ENCODE measurements around the gene CASD1.

CASD1 gene

DNA sequence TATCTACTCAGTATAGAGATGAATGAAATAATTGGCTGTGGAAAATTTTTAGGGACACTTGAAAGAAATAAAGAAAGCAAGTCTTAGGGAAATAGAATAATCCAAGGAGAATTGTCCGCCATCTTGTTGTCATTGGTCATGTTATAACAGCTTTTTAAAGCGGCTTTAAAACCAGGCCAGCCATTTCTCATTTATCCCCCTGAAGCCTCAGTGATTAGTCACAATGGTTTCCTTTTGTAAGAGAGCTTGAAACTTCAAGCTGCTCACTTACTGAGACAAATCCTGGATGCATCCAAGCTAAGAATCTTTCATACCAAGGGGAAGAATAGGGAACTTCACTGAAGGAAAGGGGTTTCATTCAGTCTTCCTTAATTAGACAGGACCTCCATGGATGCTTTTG lies 78.5 kb downstream of the CASD1 start:
- no peak for DNase-seq (ENCODE audit: low read depth in 2 of 2)
- TF ChIP-seq, protein P1, sequence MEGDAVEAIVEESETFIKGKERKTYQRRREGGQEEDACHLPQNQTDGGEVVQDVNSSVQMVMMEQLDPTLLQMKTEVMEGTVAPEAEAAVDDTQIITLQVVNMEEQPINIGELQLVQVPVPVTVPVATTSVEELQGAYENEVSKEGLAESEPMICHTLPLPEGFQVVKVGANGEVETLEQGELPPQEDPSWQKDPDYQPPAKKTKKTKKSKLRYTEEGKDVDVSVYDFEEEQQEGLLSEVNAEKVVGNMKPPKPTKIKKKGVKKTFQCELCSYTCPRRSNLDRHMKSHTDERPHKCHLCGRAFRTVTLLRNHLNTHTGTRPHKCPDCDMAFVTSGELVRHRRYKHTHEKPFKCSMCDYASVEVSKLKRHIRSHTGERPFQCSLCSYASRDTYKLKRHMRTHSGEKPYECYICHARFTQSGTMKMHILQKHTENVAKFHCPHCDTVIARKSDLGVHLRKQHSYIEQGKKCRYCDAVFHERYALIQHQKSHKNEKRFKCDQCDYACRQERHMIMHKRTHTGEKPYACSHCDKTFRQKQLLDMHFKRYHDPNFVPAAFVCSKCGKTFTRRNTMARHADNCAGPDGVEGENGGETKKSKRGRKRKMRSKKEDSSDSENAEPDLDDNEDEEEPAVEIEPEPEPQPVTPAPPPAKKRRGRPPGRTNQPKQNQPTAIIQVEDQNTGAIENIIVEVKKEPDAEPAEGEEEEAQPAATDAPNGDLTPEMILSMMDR (IDR thresholded peaks at IDR 0.05; ENCODE audit: low read depth, low read length): no peak
- H3K4me3 ChIP-seq (replicated peaks in 1 of 2; ENCODE audit: low read depth in 2 of 2, low read length in 2 of 2): no peak overlapping the region

DNA sequence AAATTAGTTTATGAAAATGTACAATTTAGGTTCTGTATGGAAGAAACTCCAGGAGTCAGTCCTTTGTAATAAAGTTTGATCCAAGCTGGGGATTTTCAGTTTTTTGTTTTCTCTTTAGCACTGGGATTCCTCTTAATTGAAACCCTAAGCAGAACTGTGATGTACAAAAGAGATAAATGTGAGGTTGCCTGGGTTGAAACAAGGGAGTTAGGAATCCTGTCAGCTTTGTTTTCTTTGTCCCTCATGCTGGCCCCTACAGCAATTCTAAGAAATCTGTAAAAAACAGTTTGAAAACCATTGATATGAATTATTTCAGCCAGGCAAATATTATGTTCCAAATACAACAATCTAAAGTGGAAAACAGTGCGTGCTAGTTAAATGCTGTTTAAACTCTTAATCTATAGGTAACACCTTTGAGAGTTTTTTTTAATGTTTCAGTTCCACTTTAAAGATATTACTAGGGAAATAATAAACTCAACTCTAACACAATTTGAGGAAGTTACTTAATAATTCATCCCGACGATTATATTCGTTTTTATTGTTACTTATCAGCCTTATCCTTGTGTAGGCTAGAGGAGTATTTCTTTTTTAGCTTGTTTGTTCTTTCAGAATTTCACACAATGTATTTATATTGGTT lies 81.0 kb downstream of the CASD1 start:
- no peak for DNase-seq (ENCODE audit: low read depth in 2 of 2)
- no peak overlapping the region for H3K4me3 ChIP-seq (replicated peaks in 1 of 2; ENCODE audit: low read depth in 2 of 2, low read length in 2 of 2)
- TF ChIP-seq, protein P1 (IDR thresholded peaks at IDR 0.05; ENCODE audit: low read depth, low read length): no peak

DNA sequence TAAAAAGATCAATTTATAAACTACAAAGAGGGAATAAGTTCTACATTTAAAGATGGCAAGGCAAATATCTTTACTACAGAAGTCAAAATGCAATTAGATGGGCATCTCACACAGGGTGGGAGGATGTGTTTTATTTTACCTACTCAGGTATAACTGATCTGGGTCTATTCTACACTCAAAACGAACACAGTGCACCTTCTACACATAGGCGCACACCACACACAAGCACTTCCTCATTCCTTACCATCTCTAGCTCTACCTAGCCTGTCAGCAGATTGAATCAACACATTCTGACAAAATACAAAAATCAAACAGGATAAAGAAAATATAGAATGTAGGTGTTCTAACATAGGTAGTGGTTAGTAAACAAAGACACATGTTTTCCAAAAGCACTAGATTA lies 81.6 kb downstream of the CASD1 start:
- H3K4me3 ChIP-seq (replicated peaks in 1 of 2; ENCODE audit: low read depth in 2 of 2, low read length in 2 of 2): no peak overlapping the region
- TF ChIP-seq, protein P1 (IDR thresholded peaks at IDR 0.05; ENCODE audit: low read depth, low read length): no peak
- DNase-seq (ENCODE audit: low read depth in 2 of 2): no peak

DNA sequence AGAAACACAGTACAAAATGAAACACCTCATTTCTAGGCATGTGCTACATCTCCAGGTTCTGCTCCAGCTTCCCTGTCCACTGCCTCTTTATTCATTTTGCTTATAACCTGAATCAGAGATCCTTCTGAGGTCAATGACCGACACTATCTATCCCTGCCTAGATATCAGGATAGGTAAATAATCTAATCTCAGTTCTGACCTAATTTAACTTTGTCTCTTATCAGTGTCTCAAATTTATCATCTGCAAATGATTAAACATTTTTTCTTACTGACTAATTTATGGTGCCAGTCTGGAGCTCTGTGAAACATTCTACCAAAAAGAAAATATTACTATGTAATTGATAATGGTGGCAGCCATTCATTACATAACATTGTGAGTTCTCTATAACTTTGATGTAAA lies 85.3 kb downstream of the CASD1 start:
- no peak for DNase-seq (ENCODE audit: low read depth in 2 of 2)
- TF ChIP-seq, protein P1 (IDR thresholded peaks at IDR 0.05; ENCODE audit: low read depth, low read length): no peak

DNA sequence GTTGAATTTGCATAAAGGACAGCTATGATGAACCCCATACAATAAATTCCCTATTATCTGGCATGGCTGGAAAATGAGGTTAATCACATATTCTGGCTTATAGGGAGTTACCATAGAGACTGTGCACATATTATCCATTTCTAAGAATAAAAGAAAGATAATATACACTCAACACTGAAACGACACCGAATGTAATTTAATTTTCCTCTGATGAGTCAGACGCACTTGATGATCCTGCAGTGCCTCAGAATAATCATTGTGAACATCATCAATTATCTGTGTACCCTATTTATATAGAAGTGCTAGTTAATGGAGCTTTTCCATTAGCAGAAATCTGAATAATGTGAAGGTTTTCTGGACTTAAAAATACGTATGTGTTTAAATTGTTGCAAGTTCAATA lies 86.1 kb downstream of the CASD1 start:
- TF ChIP-seq, protein P1 (IDR thresholded peaks at IDR 0.05; ENCODE audit: low read depth, low read length): no peak
- no peak for DNase-seq (ENCODE audit: low read depth in 2 of 2)
- H3K4me3 ChIP-seq (replicated peaks in 1 of 2; ENCODE audit: low read depth in 2 of 2, low read length in 2 of 2): no peak overlapping the region

More for the DNA sequence above, 85.3 kb downstream of the CASD1 start:
- H3K4me3 ChIP-seq (replicated peaks in 1 of 2; ENCODE audit: low read depth in 2 of 2, low read length in 2 of 2): no peak overlapping the region

DNA sequence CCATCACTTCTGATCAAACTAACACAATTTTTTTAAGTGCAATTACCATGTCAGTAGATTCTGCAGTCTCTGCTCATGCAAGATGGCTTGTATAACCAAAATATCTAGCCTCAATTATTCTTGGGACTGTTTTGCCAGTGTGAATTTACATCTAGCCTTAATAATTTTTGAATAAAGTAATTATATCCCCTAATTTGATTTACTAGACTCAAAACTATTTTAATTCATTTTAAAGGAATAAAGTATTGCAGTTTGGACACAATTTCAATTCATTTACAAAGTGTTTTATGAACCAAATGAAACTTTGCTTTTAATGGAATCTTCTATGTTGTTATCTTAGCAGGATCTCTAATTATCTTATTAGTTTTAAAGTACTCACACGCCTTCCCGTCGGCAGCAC lies 90.7 kb downstream of the CASD1 start:
- DNase-seq (ENCODE audit: low read depth in 2 of 2): no peak
- TF ChIP-seq, protein P1 (IDR thresholded peaks at IDR 0.05; ENCODE audit: low read depth, low read length): no peak
- no peak overlapping the region for H3K4me3 ChIP-seq (replicated peaks in 1 of 2; ENCODE audit: low read depth in 2 of 2, low read length in 2 of 2)

DNA sequence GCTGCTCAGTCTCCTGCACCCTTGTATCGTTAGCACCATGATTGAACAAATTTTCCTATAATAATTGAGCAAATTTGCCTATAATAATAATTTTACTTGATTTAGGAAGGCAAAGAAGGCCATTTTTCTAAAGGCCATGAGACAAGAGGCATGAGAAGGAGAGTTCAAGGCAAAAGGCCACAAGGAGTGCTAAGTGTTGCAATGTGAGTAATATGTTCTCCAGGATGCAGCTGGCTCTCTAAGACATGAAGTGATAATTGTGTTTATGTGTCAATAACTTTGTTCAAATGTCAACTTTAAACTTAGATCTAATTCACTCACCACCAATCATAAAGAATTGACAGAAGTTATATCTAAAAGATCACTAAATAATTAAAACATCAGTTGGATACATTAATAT lies 92.6 kb downstream of the CASD1 start:
- no peak overlapping the region for H3K4me3 ChIP-seq (replicated peaks in 1 of 2; ENCODE audit: low read depth in 2 of 2, low read length in 2 of 2)
- DNase-seq (ENCODE audit: low read depth in 2 of 2): no peak
- TF ChIP-seq, protein P1 (IDR thresholded peaks at IDR 0.05; ENCODE audit: low read depth, low read length): no peak
